Body of pancreas (tissue), 4 donors: ENCODE data around the gene EFNA5.

Experiments
- POLR2A ChIP-seq, 3 donors: fragments of 450-650 bp; IDR thresholded peaks; one replicate each; pipeline ENCODE4 v1.6.1; 2016; ENCODE audit warnings: antibody characterized with exemption in 3 of 3, mild to moderate bottlenecking in 2 of 3
- TF ChIP-seq, protein P1 (sequence below), 7 experiments: fragments of 450-650 bp in 4 of 7; fragments of 200-600 bp in 3 of 7; sonication (generic) in 3 of 7; IDR thresholded peaks; one replicate each; pipeline ENCODE4 v1.5.1; 2016 to 2019; ENCODE audit warnings: antibody characterized with exemption in 7 of 7

DNA sequence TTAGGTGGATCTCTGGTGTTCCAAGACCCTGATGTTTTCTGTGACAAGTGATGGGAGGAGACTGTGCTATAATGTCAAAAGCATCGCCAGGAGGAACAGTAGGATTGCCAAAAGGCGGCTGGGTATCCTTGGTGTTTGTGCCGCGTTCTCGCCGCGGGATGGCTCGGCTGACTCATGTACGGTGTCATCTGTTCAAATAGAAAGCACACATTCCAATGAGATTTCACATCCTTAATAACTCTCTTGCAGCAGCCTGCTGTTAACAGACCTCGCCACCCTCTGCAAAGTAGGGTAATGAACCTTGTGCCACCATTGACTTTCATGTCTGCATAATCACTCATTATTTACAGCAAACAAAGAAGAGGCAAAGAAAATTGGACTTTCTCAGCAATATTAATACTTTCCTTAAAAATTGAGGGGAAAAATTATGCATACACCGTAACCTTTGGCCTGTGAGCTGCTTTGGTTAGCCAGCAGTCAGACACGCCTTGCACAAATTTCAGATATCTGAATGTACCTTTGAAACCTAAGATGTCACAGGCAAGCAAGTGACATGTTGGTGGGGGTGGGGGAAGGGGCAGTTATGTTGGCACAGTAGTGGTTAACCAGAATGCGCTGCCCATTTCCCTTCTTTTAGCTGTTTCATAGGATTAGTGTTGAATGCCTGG is 289.4 kb downstream of the EFNA5 start:
- TF ChIP-seq, protein P1, sequence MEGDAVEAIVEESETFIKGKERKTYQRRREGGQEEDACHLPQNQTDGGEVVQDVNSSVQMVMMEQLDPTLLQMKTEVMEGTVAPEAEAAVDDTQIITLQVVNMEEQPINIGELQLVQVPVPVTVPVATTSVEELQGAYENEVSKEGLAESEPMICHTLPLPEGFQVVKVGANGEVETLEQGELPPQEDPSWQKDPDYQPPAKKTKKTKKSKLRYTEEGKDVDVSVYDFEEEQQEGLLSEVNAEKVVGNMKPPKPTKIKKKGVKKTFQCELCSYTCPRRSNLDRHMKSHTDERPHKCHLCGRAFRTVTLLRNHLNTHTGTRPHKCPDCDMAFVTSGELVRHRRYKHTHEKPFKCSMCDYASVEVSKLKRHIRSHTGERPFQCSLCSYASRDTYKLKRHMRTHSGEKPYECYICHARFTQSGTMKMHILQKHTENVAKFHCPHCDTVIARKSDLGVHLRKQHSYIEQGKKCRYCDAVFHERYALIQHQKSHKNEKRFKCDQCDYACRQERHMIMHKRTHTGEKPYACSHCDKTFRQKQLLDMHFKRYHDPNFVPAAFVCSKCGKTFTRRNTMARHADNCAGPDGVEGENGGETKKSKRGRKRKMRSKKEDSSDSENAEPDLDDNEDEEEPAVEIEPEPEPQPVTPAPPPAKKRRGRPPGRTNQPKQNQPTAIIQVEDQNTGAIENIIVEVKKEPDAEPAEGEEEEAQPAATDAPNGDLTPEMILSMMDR (IDR thresholded peaks at IDR 0.05): no peak
- TF ChIP-seq POLR2A (IDR thresholded peaks at IDR 0.05): no peak
